ENCODE measurements around the gene MFF.
"Not testable (repeated sequence)": the region's sequence is repeated elsewhere in the genome, so short reads cannot be mapped to it uniquely, and the experiment has no call there.

The MFF gene

GRCh38 chr2:227378371-227378782 is 53.3 kb downstream of the MFF start:
- H3K27me3 ChIP-seq (ENCODE audit: low read depth, low read length) = no peaks in the 10 kb centered on the region
- H3K9me3 ChIP-seq (ENCODE audit: insufficient read depth, low read length) = no peaks in the 10 kb centered on the region
- no peak overlapping the region for H3K27ac ChIP-seq (ENCODE audit: low read length)
- no peak overlapping the region for H3K4me3 ChIP-seq (ENCODE audit: low read length)
- H2AFZ ChIP-seq (ENCODE audit: low read depth, low read length) = no peak overlapping the region
- H4K20me1 ChIP-seq (ENCODE audit: insufficient read depth, low read length) = no peaks in the 10 kb centered on the region
- H3K4me1 ChIP-seq (ENCODE audit: low read length) = no peaks in the 10 kb centered on the region
- no peaks in the 10 kb centered on the region for H3K36me3 ChIP-seq (replicated peaks; ENCODE audit: low read depth, low read length)
- no peak overlapping the region for H3K9ac ChIP-seq (ENCODE audit: low read length)
- no peak overlapping the region for H3K4me2 ChIP-seq (ENCODE audit: low read length)
- no peaks in the 10 kb centered on the region for H3K79me2 ChIP-seq (ENCODE audit: low read length)
- no peak for TF ChIP-seq EZH2phosphoT487 (IDR thresholded peaks at IDR 0.05; ENCODE audit: low read depth)

- Histone ChIP-seq H3K9me3 (ENCODE audit: insufficient read depth, low read length) (no peaks in the 10 kb centered on the region), H4K20me1 (ENCODE audit: insufficient read depth, low read length) (no peaks in the 10 kb centered on the region), H3K4me1 (ENCODE audit: low read length) (no peaks in the 10 kb centered on the region), H3K79me2 (ENCODE audit: low read length) (no peaks in the 10 kb centered on the region), H3K4me2 (ENCODE audit: low read length) (no peak within 1 kb of the TSS), H3K27me3 (ENCODE audit: low read depth, low read length) (no peaks in the 10 kb centered on the region), H3K36me3 (replicated peaks; ENCODE audit: low read depth, low read length) (no peaks in the 10 kb centered on the region), H3K27ac (ENCODE audit: low read length) (no peak within 1 kb of the TSS), H3K9ac (ENCODE audit: low read length) (no peak within 1 kb of the TSS), H3K4me3 (ENCODE audit: low read length) (no peak within 1 kb of the TSS), H2AFZ (ENCODE audit: low read depth, low read length) (no peak within 1 kb of the TSS)
- TF ChIP-seq CTCF (IDR thresholded peaks at IDR 0.05; ENCODE audit: low read depth, low read length) (no peak), EZH2phosphoT487 (IDR thresholded peaks at IDR 0.05; ENCODE audit: low read depth) (no peak)
Measured at GRCh38 chr2:227379095-227379494, 54.0 kb downstream of the MFF start, which contains the start of gene TM4SF20. TM4SF20 (minus strand) TSS chr2:227379306; CDS start chr2:227379268, 38 bp downstream.

- not testable (repeated sequence) for H3K4me2 ChIP-seq (ENCODE audit: low read length); H2AFZ ChIP-seq (ENCODE audit: low read depth, low read length); H3K9ac ChIP-seq (ENCODE audit: low read length); H3K4me3 ChIP-seq (ENCODE audit: low read length); H4K20me1 ChIP-seq (ENCODE audit: insufficient read depth, low read length); H3K36me3 ChIP-seq (replicated peaks; ENCODE audit: low read depth, low read length); H3K27me3 ChIP-seq (ENCODE audit: low read depth, low read length); H3K9me3 ChIP-seq (ENCODE audit: insufficient read depth, low read length); H3K27ac ChIP-seq (ENCODE audit: low read length); H3K79me2 ChIP-seq (ENCODE audit: low read length); H3K4me1 ChIP-seq (ENCODE audit: low read length)
Measured at GRCh38 chr2:227382241-227382835, 57.3 kb downstream of the MFF start.

- no peak overlapping the region for H2AFZ ChIP-seq (ENCODE audit: low read depth, low read length)
- H3K27me3 ChIP-seq (ENCODE audit: low read depth, low read length) = no peaks in the 10 kb centered on the region
- no peaks in the 10 kb centered on the region for H3K9me3 ChIP-seq (ENCODE audit: insufficient read depth, low read length)
- no peaks in the 10 kb centered on the region for H3K79me2 ChIP-seq (ENCODE audit: low read length)
- no peaks in the 10 kb centered on the region for H3K36me3 ChIP-seq (replicated peaks; ENCODE audit: low read depth, low read length)
- no peak overlapping the region for H3K4me3 ChIP-seq (ENCODE audit: low read length)
- peaks cover 9% of the 10 kb centered on the region for H3K4me1 ChIP-seq (ENCODE audit: low read length)
- H4K20me1 ChIP-seq (ENCODE audit: insufficient read depth, low read length) = no peaks in the 10 kb centered on the region
- H3K4me2 ChIP-seq (ENCODE audit: low read length) = no peak overlapping the region
- no peak overlapping the region for H3K27ac ChIP-seq (ENCODE audit: low read length)
- H3K9ac ChIP-seq (ENCODE audit: low read length) = no peak overlapping the region
- TF ChIP-seq CTCF (IDR thresholded peaks at IDR 0.05; ENCODE audit: low read depth, low read length) = no peak
- no peak for TF ChIP-seq EZH2phosphoT487 (IDR thresholded peaks at IDR 0.05; ENCODE audit: low read depth)
Measured at GRCh38 chr2:227383686-227384085, 58.6 kb downstream of the MFF start.

GRCh38 chr2:227386630-227387029 is 61.6 kb downstream of the MFF start:
- TF ChIP-seq CTCF (IDR thresholded peaks at IDR 0.05; ENCODE audit: low read depth, low read length) (no peak), EZH2phosphoT487 (IDR thresholded peaks at IDR 0.05; ENCODE audit: low read depth) (no peak)
- H3K4me3 ChIP-seq (ENCODE audit: low read length) = no peak overlapping the region
- no peak overlapping the region for H2AFZ ChIP-seq (ENCODE audit: low read depth, low read length)
- H3K79me2 ChIP-seq (ENCODE audit: low read length) = no peaks in the 10 kb centered on the region
- H3K36me3 ChIP-seq (replicated peaks; ENCODE audit: low read depth, low read length) = no peaks in the 10 kb centered on the region
- peaks cover 9% of the 10 kb centered on the region for H3K4me1 ChIP-seq (ENCODE audit: low read length)
- no peak overlapping the region for H3K27ac ChIP-seq (ENCODE audit: low read length)
- no peaks in the 10 kb centered on the region for H4K20me1 ChIP-seq (ENCODE audit: insufficient read depth, low read length)
- H3K9me3 ChIP-seq (ENCODE audit: insufficient read depth, low read length) = no peaks in the 10 kb centered on the region
- no peaks in the 10 kb centered on the region for H3K27me3 ChIP-seq (ENCODE audit: low read depth, low read length)
- H3K9ac ChIP-seq (ENCODE audit: low read length) = no peak overlapping the region
- no peak overlapping the region for H3K4me2 ChIP-seq (ENCODE audit: low read length)

- H3K4me2 ChIP-seq (ENCODE audit: low read length); H3K4me1 ChIP-seq (ENCODE audit: low read length): not testable (repeated sequence)
Measured at GRCh38 chr2:227387583-227387982, 62.5 kb downstream of the MFF start, which contains the start of gene SCYGR1. SCYGR1 (minus strand) TSS chr2:227387949; CDS start chr2:227387949, 0 bp downstream.

More at GRCh38 chr2:227387583-227387982, 62.5 kb downstream of the MFF start, which contains the start of gene SCYGR1:
- not testable (repeated sequence) for H3K9ac ChIP-seq (ENCODE audit: low read length); H3K27ac ChIP-seq (ENCODE audit: low read length); H3K79me2 ChIP-seq (ENCODE audit: low read length); H3K36me3 ChIP-seq (replicated peaks; ENCODE audit: low read depth, low read length); H2AFZ ChIP-seq (ENCODE audit: low read depth, low read length); H3K9me3 ChIP-seq (ENCODE audit: insufficient read depth, low read length); H3K27me3 ChIP-seq (ENCODE audit: low read depth, low read length); H3K4me3 ChIP-seq (ENCODE audit: low read length); H4K20me1 ChIP-seq (ENCODE audit: insufficient read depth, low read length)

Data from OCI-LY3 (cell line).